Activated CD8-positive, alpha-beta memory T cell treated with anti-CD3 and anti-CD28 coated beads, Interleukin-2, amount 10 ng/mL, durations not matched to agents 7 days and 5 days (primary cell): ENCODE measurements around the gene KYAT1. TPM values are rescaled to one million over a fixed set of nuclear protein-coding genes. Genes with fewer than 3 reads are reported as not detected.
"Not testable (repeated sequence)": the region's sequence is repeated elsewhere in the genome, so short reads cannot be mapped to it uniquely, and the experiment has no call there.

Source experiments
- ATAC-seq: fragments of 150-1000 bp; cut with Tn5 transposase; one replicate; pipeline ENCODE4 v1.10.0; 2021; ENCODE audit warnings: moderate library complexity
- CTCF ChIA-PET: fragments of 350-600 bp; sonication (Branson Sonifier 250); formaldehyde crosslinking; loops from one replicate; lab custom pipeline; 2021; ENCODE audit warnings: antibody characterized with exemption; lab: Charles Lee
- DNase-seq: peaks from one replicate; pipeline ENCODE4 v3.0.0-alpha.2; 2020
- H3K27ac Mint-ChIP-seq: one replicate; pipeline ENCODE4 v1.8.0; 2021; ENCODE audit warnings: mild to moderate bottlenecking, mixed read lengths
- H3K27me3 Mint-ChIP-seq: one replicate; pipeline ENCODE4 v1.8.0; 2021; ENCODE audit warnings: mixed read lengths
- H3K36me3 Mint-ChIP-seq: one replicate; pipeline ENCODE4 v1.8.0; 2021; ENCODE audit warnings: mild to moderate bottlenecking, mixed read lengths
- H3K4me1 Mint-ChIP-seq: one replicate; pipeline ENCODE4 v1.8.0; 2021; ENCODE audit warnings: mixed read lengths
- H3K4me3 Mint-ChIP-seq: one replicate; pipeline ENCODE4 v1.8.0; 2021; ENCODE audit warnings: mild to moderate bottlenecking, moderate library complexity, mixed read lengths
- H3K9me3 Mint-ChIP-seq: one replicate; pipeline ENCODE4 v1.8.0; 2022; ENCODE audit warnings: low read depth, mixed read lengths
- total RNA-seq, 2 experiments: library from RNA; stranded (reverse); gene quantifications; one replicate each; pipeline ENCODE4 v1.2.3, GENCODE V29; 2021

Gene KYAT1
- total RNA-seq, 2 experiments from 2014 or later = 12.7 to 20.6 TPM

DNA sequence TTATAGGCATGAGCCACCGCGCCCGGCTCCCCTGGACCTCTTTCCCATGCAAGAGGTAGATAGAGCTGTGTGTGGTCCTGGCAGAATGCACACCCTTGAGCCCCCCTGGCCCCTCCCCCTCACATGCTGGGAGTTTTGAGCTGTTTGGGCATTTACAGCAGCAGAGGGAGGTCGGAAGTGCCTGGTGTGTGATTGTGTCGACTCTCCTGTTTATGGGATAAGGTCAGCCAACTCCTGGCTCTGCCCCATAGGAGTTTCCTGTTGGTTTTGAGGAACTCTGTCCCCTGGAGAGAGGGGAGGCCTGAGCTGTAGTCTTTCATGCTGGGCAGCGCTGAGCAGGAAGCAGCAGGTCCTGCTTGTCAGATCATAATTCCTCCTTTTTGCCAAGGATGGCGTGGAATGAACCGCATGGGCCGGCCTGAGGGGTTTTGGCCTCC is 6.2 kb upstream of the KYAT1 start:
- ATAC-seq = no peak
- H3K4me3 Mint-ChIP-seq = no peak overlapping the region
- H3K36me3 Mint-ChIP-seq = peaks cover 22% of the 10 kb centered on the region
- no peaks in the 10 kb centered on the region for H3K27me3 Mint-ChIP-seq
- no peaks in the 10 kb centered on the region for H3K9me3 Mint-ChIP-seq
- peaks cover 51% of the 10 kb centered on the region for H3K4me1 Mint-ChIP-seq
- H3K27ac Mint-ChIP-seq = no peak overlapping the region
- DNase-seq = no peak
- CTCF ChIA-PET = interaction anchor here (1.0 to 2.2 kb wide), 3 partner anchors 14 to 41 kb away, joined by 3 to 7 read pairs (median 3); no protein-coding TSS in a partner anchor

DNA sequence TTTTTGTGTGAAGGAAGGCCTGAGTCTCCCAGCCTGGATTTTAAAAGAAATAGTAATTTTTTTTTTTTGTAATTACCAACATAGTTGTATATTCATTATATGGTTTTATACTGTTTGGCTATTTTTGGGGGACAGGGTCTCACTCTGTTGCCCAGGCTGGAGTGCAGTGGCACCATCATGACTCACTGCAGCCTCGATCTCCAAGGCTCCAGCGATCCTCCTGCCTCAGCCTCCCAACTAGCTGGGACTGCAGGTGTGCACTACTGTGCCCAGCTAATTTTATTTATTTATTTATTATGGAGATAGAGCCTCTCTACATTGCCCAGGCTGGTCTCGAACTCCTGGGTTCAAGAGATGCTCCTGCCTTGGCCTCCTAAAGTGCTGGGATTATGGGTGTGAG is 5.3 kb upstream of the KYAT1 start:
- DNase-seq (no peak), ATAC-seq (no peak)
- Mint-ChIP-seq H3K27me3 (no peaks in the 10 kb centered on the region), H3K36me3 (peaks cover 22% of the 10 kb centered on the region), H3K4me1 (peaks cover 47% of the 10 kb centered on the region), H3K4me3 (no peak overlapping the region), H3K9me3 (no peaks in the 10 kb centered on the region), H3K27ac (no peak overlapping the region)
- CTCF ChIA-PET = interaction anchor here (1.0 kb wide), 1 partner anchor 15 kb away, joined by 3 read pairs; no protein-coding TSS in a partner anchor

- CTCF ChIA-PET = no interaction called here
- no peaks in the 10 kb centered on the region for H3K27me3 Mint-ChIP-seq
- DNase-seq = no peak
- H3K9me3 Mint-ChIP-seq = no peaks in the 10 kb centered on the region
- peaks cover 19% of the 10 kb centered on the region for H3K36me3 Mint-ChIP-seq
- no peak overlapping the region for H3K4me3 Mint-ChIP-seq
- peaks cover 42% of the 10 kb centered on the region for H3K4me1 Mint-ChIP-seq
- H3K27ac Mint-ChIP-seq = peak overlapping the region; percentile 24
- no peak for ATAC-seq
Measured at GRCh38 chr9:128886211-128886891, 4.6 kb upstream of the KYAT1 start.

DNA sequence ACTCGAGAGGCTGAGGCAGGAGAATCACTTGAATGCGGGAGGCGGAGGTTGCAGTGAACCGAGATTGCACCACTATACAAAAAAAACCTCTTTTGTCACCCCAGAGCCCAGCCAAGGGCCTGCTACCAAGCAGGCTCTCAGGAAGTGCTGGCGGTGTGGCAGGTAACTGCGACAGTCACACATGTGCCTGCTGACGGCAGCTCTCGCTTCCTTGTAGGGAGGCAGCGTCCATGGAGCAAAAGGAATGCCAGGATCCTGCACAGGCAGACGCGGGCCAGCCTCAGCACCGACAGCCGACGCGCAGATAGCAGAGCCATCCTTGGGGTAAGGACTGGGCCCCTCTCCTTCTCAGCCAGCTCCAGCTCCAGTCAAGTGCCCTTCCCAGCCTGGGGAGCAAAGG is 4.0 kb upstream of the KYAT1 start:
- Mint-ChIP-seq H3K36me3 (peaks cover 19% of the 10 kb centered on the region), H3K4me3 (no peak overlapping the region), H3K9me3 (no peaks in the 10 kb centered on the region), H3K4me1 (peaks cover 44% of the 10 kb centered on the region), H3K27ac (no peak overlapping the region), H3K27me3 (no peaks in the 10 kb centered on the region)
- ATAC-seq (no peak), DNase-seq (no peak)
- CTCF ChIA-PET = interaction anchor here (1.7 kb wide), 1 partner anchor 10 kb away, joined by 5 read pairs; no protein-coding TSS in a partner anchor

DNA sequence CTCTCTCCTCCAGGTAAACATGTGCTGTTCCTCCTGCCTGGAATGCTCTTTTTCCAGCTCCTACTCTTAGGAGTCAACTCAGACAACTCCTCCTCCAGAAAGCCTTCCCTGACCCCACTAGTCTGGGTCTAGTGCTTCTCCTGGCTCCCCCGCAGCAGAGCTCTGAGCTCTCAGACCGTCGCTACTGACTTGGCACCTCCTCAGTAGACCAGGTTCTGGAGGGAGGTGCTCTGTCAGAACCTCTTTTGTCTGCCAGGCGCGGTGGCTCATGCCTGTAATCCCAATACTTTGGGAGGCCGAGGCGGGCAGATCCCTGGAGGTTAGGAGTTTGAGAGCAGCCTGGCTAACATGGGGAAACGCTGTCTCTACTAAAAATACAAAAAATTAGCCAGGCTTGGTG is 3.6 kb upstream of the KYAT1 start:
- Mint-ChIP-seq H3K27ac (no peak overlapping the region), H3K36me3 (peaks cover 16% of the 10 kb centered on the region), H3K9me3 (no peaks in the 10 kb centered on the region), H3K27me3 (no peaks in the 10 kb centered on the region), H3K4me1 (peaks cover 47% of the 10 kb centered on the region), H3K4me3 (no peak overlapping the region)
- DNase-seq (no peak), ATAC-seq (no peak)
- CTCF ChIA-PET = interaction anchor here (1.4 to 1.7 kb wide), 2 partner anchors 11 to 13 kb away, joined by 4 to 5 read pairs; no protein-coding TSS in a partner anchor

DNA sequence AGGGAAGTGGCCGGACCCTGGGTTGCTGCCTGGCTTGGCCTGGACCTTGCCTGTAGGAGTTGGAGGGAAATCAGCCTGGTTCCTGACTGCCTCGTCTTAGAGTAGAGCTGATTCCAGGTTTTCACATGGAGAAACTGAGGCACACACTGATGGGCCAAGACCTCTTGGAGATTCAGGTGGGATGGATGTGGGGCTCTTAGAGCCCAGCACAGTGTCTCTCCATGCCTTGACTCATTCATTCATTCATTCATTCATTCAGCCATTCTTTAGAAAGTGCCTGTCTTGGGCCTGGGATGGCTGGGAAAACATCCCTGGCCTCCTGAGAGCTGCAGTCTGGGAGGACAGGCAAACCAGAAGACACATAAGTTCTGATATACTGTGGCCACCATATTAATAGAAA is 2.4 kb upstream of the KYAT1 start:
- CTCF ChIA-PET = interaction anchor here (0.6 to 3.5 kb wide), 4 partner anchors 9 to 44 kb away, joined by 3 to 23 read pairs (median 4); no protein-coding TSS in a partner anchor
- H3K4me3 Mint-ChIP-seq = peak overlapping the region; percentile 90
- H3K9me3 Mint-ChIP-seq = no peaks in the 10 kb centered on the region
- H3K27me3 Mint-ChIP-seq = no peaks in the 10 kb centered on the region
- no peak for ATAC-seq
- no peak for DNase-seq
- H3K4me1 Mint-ChIP-seq = peaks cover 54% of the 10 kb centered on the region
- peak overlapping the region; percentile 36 for H3K27ac Mint-ChIP-seq
- peaks cover 16% of the 10 kb centered on the region for H3K36me3 Mint-ChIP-seq

- DNase-seq = peak; percentile 47
- peaks cover 48% of the 10 kb centered on the region for H3K4me1 Mint-ChIP-seq
Measured at GRCh38 chr9:128882677-128883603, 1.2 kb upstream of the KYAT1 start.

GRCh38 chr9:128877852-128878251 is 3.9 kb downstream of the KYAT1 start:
- CTCF ChIA-PET = interaction anchor here (1.1 to 5.2 kb wide), 7 partner anchors 11 to 59 kb away, joined by 3 to 31 read pairs (median 3); partner anchors contain the start of gene ENDOG
- Mint-ChIP-seq H3K4me1 (peaks cover 17% of the 10 kb centered on the region), H3K36me3 (peaks cover 1% of the 10 kb centered on the region), H3K4me3 (no peak overlapping the region), H3K27me3 (no peaks in the 10 kb centered on the region), H3K27ac (no peak overlapping the region), H3K9me3 (no peaks in the 10 kb centered on the region)
- ATAC-seq (no peak), DNase-seq (no peak)

More at GRCh38 chr9:128882677-128883603, 1.2 kb upstream of the KYAT1 start:
- CTCF ChIA-PET = interaction anchor here (1.1 to 3.5 kb wide), 7 partner anchors 11 to 65 kb away, joined by 3 to 23 read pairs (median 8); partner anchors contain the start of gene ENDOG
- peaks cover 11% of the 10 kb centered on the region for H3K36me3 Mint-ChIP-seq
- no peaks in the 10 kb centered on the region for H3K9me3 Mint-ChIP-seq
- no peaks in the 10 kb centered on the region for H3K27me3 Mint-ChIP-seq
- H3K4me3 Mint-ChIP-seq = peak overlapping the region; percentile 90
- ATAC-seq = no peak
- peak overlapping the region; percentile 89 for H3K27ac Mint-ChIP-seq

DNA sequence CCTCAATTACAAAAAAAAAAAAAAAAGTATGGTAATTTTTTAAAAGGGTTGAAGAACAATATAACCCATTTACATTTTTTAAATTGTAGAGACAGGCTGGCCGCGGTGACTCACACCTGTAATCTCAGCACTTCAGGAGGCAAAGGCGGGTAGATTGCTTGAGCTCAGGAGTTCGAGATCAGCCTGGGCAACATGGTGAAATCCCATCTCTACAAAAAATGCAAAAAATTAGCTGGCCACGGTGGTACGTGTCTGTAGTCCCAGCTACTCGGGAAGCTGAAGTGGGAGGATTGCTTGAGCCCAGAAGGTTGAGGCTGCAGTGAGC is 10.8 kb downstream of the KYAT1 start:
- CTCF ChIA-PET = interaction anchor here (1.2 to 1.8 kb wide), 2 partner anchors 41 to 58 kb away, joined by 3 to 6 read pairs; partner anchors contain the start of gene SPOUT1

GRCh38 chr9:128870128-128870940 is 11.4 kb downstream of the KYAT1 start:
- CTCF ChIA-PET = interaction anchor here (1.2 to 1.8 kb wide), 2 partner anchors 40 to 58 kb away, joined by 3 to 6 read pairs; partner anchors contain the start of gene SPOUT1
- Mint-ChIP-seq H3K27me3 (no peaks in the 10 kb centered on the region), H3K4me3 (no peak overlapping the region), H3K9me3 (no peaks in the 10 kb centered on the region), H3K36me3 (no peaks in the 10 kb centered on the region), H3K27ac (no peak overlapping the region), H3K4me1 (peaks cover 4% of the 10 kb centered on the region)
- ATAC-seq (no peak), DNase-seq (no peak)

More for the DNA sequence above, 10.8 kb downstream of the KYAT1 start:
- DNase-seq, H3K4me1 Mint-ChIP-seq, H3K27ac Mint-ChIP-seq, H3K9me3 Mint-ChIP-seq, H3K27me3 Mint-ChIP-seq, H3K4me3 Mint-ChIP-seq, H3K36me3 Mint-ChIP-seq, ATAC-seq: not testable (repeated sequence)

- DNase-seq (peak; percentile 89), ATAC-seq (peak; percentile 93)
- CTCF ChIA-PET = interaction anchor here (0.7 to 9.8 kb wide), 19 partner anchors 10 to 493 kb away, joined by 3 to 162 read pairs (median 4); partner anchors contain the start of genes ENDOG, KYAT1, LRRC8A and PHYHD1
- no peak overlapping the region for H3K4me3 Mint-ChIP-seq
- no peaks in the 10 kb centered on the region for H3K27me3 Mint-ChIP-seq
- no peaks in the 10 kb centered on the region for H3K9me3 Mint-ChIP-seq
- no peak overlapping the region for H3K27ac Mint-ChIP-seq
- H3K4me1 Mint-ChIP-seq = peaks cover 6% of the 10 kb centered on the region
- no peaks in the 10 kb centered on the region for H3K36me3 Mint-ChIP-seq
Measured at GRCh38 chr9:128863647-128864046, 18.1 kb downstream of the KYAT1 start.

GRCh38 chr9:128862401-128862851 is 19.3 kb downstream of the KYAT1 start:
- Mint-ChIP-seq H3K27me3 (no peaks in the 10 kb centered on the region), H3K4me1 (peaks cover 6% of the 10 kb centered on the region), H3K36me3 (no peaks in the 10 kb centered on the region), H3K4me3 (no peak overlapping the region), H3K27ac (no peak overlapping the region), H3K9me3 (no peaks in the 10 kb centered on the region)
- CTCF ChIA-PET = interaction anchor here (0.8 to 9.8 kb wide), 10 partner anchors 9 to 166 kb away, joined by 3 to 162 read pairs (median 4); partner anchors contain the start of gene SH3GLB2
- no peak for ATAC-seq
- no peak for DNase-seq
